Nephron (organoid): Measurements from ENCODE around the gene GET3.

Source experiments
- H3K27ac Mint-ChIP-seq, 3 experiments: 2 replicates each; pipeline ENCODE4 v1.8.0; 2020; ENCODE audit warnings: mixed read lengths in 3 of 3, mild to moderate bottlenecking in 2 of 3, moderate library complexity in 1 of 3
- H3K27me3 Mint-ChIP-seq: 2 replicates; pipeline ENCODE4 v1.8.0; 2021; ENCODE audit warnings: low read depth, mild to moderate bottlenecking, moderate library complexity, mixed read lengths
- H3K36me3 Mint-ChIP-seq: 2 replicates; pipeline ENCODE4 v1.8.0; 2020; ENCODE audit warnings: low read depth, mixed read lengths
- H3K4me1 Mint-ChIP-seq: 2 replicates; pipeline ENCODE4 v1.8.0; 2020; ENCODE audit warnings: mixed read lengths
- H3K4me3 Mint-ChIP-seq, 3 experiments: 2 replicates each; pipeline ENCODE4 v1.8.0; 2020; ENCODE audit warnings: mild to moderate bottlenecking in 3 of 3, mixed read lengths in 3 of 3, moderate library complexity in 2 of 3
- H3K9me3 Mint-ChIP-seq: 2 replicates; pipeline ENCODE4 v1.8.0; 2020; ENCODE audit warnings: mixed read lengths
- TF ChIP-seq, protein P1 (sequence below), 3 experiments: fragments of 200-600 bp; sonication (generic); IDR thresholded peaks; one replicate each; pipeline ENCODE4 v1.5.0; 2021; ENCODE audit warnings: antibody characterized with exemption in 3 of 3; ENCODE audit not compliant: unreplicated experiment in 3 of 3

GET3 gene

DNA sequence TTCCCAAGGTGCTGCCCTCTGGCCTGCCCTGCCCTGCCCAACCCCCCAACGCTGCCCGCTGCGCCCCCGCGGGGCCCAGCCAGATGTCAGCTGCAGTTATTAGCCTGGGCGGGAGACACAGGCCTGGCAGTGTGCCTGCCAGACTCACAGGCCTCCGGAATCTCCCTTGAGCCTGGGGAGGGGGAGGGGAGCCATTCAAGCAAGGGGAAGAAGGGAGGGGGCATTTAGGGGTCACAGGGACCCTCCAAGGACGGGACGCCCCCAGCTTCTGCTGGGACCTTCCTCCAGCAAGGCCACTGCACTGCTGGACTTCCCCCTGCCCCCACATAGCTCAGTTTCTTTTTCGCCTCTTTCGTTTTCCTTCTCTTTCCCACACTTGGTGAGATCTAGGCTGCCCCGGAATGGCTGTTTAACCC is 51.4 kb downstream of the GET3 start:
- Mint-ChIP-seq H3K36me3 (no peaks in the 10 kb centered on the region), H3K4me1 (peaks cover 26% of the 10 kb centered on the region), H3K9me3 (no peaks in the 10 kb centered on the region), H3K27me3 (no peaks in the 10 kb centered on the region), H3K27ac (peak overlapping the region; percentile 99 to 100 (median 99)), H3K4me3 (peak overlapping the region; percentile 82 to 88 (median 86))
- TF ChIP-seq, protein P1, sequence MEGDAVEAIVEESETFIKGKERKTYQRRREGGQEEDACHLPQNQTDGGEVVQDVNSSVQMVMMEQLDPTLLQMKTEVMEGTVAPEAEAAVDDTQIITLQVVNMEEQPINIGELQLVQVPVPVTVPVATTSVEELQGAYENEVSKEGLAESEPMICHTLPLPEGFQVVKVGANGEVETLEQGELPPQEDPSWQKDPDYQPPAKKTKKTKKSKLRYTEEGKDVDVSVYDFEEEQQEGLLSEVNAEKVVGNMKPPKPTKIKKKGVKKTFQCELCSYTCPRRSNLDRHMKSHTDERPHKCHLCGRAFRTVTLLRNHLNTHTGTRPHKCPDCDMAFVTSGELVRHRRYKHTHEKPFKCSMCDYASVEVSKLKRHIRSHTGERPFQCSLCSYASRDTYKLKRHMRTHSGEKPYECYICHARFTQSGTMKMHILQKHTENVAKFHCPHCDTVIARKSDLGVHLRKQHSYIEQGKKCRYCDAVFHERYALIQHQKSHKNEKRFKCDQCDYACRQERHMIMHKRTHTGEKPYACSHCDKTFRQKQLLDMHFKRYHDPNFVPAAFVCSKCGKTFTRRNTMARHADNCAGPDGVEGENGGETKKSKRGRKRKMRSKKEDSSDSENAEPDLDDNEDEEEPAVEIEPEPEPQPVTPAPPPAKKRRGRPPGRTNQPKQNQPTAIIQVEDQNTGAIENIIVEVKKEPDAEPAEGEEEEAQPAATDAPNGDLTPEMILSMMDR (IDR thresholded peaks at IDR 0.05; ENCODE audit: unreplicated experiment in 3 of 3): no peak

GRCh38 chr19:12789098-12789903 is 52.0 kb downstream of the GET3 start:
- TF ChIP-seq, protein P1 (IDR thresholded peaks at IDR 0.05; ENCODE audit: unreplicated experiment in 3 of 3): no peak
- Mint-ChIP-seq H3K4me3 (peak overlapping the region; percentile 86 to 94 (median 88)), H3K27me3 (no peaks in the 10 kb centered on the region), H3K4me1 (peaks cover 29% of the 10 kb centered on the region), H3K27ac (peak overlapping the region; percentile 99 to 100 (median 99)), H3K36me3 (no peaks in the 10 kb centered on the region), H3K9me3 (no peaks in the 10 kb centered on the region)

GRCh38 chr19:12789904-12790619 is 52.8 kb downstream of the GET3 start:
- H3K4me1 Mint-ChIP-seq: peaks cover 31% of the 10 kb centered on the region
- TF ChIP-seq, protein P1 (IDR thresholded peaks at IDR 0.05; ENCODE audit: unreplicated experiment in 3 of 3): no peak
- no peaks in the 10 kb centered on the region for H3K36me3 Mint-ChIP-seq
- H3K9me3 Mint-ChIP-seq: no peaks in the 10 kb centered on the region
- peak overlapping the region; percentile 94 to 98 (median 96) for H3K4me3 Mint-ChIP-seq
- H3K27ac Mint-ChIP-seq: peak overlapping the region; percentile 85 to 94 (median 88)
- no peaks in the 10 kb centered on the region for H3K27me3 Mint-ChIP-seq

- no peaks in the 10 kb centered on the region for H3K9me3 Mint-ChIP-seq
- no peaks in the 10 kb centered on the region for H3K36me3 Mint-ChIP-seq
Observed at GRCh38 chr19:12790628-12791344, 53.5 kb downstream of the GET3 start.

GRCh38 chr19:12791345-12792050 is 54.2 kb downstream of the GET3 start, which contains the start of gene JUNB:
TSS of gene JUNB (plus strand) at chr19:12791486. CDS start at chr19:12791772, 286 bp downstream.
- Mint-ChIP-seq H3K36me3 (peaks cover 3% of the 10 kb centered on the region), H3K27ac (peak within 1 kb of the TSS; percentile 85 to 94 (median 88)), H3K9me3 (no peaks in the 10 kb centered on the region), H3K27me3 (no peaks in the 10 kb centered on the region), H3K4me3 (peak within 1 kb of the TSS; percentile 94 to 98 (median 96)), H3K4me1 (peaks cover 40% of the 10 kb centered on the region)
- TF ChIP-seq, protein P1 (IDR thresholded peaks at IDR 0.05; ENCODE audit: unreplicated experiment in 3 of 3): no peak

More at GRCh38 chr19:12790628-12791344, 53.5 kb downstream of the GET3 start:
- Mint-ChIP-seq H3K4me1 (peaks cover 33% of the 10 kb centered on the region), H3K27ac (peak overlapping the region; percentile 85 to 94 (median 88)), H3K27me3 (no peaks in the 10 kb centered on the region), H3K4me3 (peak overlapping the region; percentile 94 to 98 (median 96))
- TF ChIP-seq, protein P1 (IDR thresholded peaks at IDR 0.05; ENCODE audit: unreplicated experiment in 3 of 3): no peak
